GM10847 (cell line): Measurements from ENCODE around the gene ZSCAN25.

Experiments
- POLR2A ChIP-seq: IDR thresholded peaks from 2 replicates; pipeline ENCODE4 v1.6.1; 2011; ENCODE audit not compliant: insufficient read length; ENCODE audit errors: extremely low read depth

ZSCAN25 gene

DNA sequence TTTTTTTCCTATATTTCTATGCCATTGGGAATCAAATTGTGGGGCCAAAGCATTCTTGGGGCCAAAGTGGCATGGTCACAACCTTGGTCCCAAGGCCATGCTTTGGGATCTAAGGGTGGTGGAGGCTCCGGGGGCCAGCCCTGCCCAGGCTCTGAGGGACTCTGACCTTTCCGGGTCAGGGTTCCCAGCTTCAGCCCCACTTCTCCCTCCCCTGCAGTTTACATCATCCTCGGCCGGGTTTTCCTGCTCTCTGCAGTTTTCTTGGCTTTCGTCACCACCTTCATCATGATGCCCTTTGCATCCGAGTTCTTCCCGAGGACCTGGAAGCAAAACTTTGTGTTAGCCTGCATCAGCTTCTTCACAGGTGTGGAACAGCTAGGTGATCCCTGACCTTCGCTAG lies 10.2 kb upstream of the ZSCAN25 start:
- TF ChIP-seq POLR2A: no peak

DNA sequence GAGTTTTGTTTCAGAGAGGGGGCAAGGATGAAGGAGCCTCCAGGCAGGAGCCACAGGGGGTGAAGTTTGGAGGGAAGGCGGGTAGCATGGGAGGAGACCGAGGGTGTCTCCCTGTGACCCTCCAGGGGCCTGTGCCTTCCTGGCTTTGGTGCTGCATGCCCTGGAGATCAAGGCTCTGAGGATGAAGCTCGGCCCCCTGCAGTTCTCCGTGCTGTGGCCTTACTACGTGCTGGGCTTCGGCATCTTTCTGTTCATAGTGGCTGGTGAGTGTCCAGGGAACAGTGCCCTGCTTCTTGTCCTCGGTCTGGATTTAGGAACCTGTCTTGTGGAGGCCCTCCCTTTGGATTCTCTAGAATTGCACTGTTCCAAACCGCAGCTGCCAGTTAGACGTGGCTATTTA lies 9.2 kb upstream of the ZSCAN25 start:
- TF ChIP-seq POLR2A: no peak

DNA sequence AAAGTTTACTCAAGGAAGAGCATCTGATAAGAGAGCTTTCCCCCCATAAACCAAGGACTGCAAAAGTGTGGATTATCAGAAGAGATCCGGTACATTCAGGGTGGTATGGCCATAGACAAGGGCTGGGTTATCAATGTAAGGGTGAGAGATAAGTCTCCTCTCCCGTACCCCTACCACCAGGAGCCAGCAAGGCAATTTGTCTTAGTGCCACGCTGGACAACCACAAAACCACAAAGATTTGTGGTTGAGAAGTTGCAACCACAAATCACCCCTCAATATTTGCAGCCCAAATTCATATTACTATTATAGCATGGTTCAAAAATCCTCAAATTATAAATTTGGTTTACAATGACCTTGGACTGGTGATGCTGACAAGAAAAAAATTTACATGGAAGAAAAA lies 2.3 kb upstream of the ZSCAN25 start:
- no peak for TF ChIP-seq POLR2A

DNA sequence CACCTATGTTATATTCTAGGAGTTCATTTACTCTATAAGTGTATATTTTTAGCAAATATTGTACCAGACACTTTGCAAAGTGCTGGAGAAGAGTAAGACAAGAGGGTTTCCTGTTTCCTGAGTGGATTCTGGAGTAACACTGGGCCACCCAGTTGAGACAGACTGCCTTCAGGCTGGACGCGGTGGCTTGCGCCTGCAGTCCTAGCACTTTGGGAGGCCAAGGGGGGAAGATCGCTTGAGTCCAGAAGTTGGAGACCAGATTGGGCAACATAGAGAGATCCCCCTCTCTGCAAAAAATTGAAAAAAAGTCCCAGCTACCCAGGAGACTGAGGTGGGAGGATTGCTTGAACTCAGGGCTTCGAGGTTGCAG lies 772 bp upstream of the ZSCAN25 start:
- no peak for TF ChIP-seq POLR2A

DNA sequence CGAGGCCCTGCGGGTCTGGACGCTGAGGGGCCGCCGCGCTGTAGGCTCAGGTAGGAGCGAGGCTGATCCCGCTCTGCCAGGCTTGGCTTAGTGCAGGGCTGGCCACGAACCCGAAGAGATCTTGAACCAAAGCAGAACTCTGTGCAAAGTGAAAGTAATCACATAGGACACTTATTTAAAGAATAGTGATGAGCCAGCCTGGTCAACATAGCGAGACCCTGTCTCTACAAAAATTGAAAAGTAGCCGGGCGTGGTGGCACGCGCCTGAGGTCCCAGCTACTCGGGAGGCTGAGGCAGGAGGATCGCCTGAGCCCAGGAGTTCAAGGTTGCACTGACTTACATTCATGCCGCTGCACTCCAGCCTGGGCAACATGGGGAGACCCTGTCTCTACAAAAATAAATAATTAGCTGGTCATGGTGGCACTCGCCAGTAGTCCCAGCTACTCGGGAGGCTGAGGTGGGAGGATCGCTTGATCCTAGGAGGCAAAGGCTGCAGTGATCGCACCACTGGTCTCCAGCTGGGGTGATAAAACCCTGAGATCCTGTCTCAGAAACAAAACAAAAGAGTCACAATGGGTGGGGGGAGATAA lies 541 bp downstream of the ZSCAN25 start:
- TF ChIP-seq POLR2A: no peak

DNA sequence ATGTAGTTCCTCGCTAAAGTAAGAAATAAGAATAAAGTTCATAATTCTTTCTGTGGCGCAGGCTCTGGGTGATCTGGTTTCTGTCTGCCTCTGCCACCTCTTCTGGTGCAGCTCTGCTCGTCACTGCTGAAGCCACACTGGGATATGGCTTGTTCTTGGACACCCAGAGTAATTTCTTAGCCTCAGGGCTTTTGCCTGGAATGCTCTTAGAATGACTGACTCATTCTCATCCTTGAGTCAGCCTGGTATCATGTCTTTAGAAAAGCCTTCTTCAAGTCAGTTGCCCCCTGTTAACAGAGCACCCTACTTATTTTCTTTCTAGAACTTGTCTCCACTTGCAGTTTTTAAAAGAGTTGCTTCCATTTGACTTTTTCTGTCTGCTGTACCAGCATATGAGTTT lies 2.0 kb downstream of the ZSCAN25 start:
- TF ChIP-seq POLR2A: no peak

DNA sequence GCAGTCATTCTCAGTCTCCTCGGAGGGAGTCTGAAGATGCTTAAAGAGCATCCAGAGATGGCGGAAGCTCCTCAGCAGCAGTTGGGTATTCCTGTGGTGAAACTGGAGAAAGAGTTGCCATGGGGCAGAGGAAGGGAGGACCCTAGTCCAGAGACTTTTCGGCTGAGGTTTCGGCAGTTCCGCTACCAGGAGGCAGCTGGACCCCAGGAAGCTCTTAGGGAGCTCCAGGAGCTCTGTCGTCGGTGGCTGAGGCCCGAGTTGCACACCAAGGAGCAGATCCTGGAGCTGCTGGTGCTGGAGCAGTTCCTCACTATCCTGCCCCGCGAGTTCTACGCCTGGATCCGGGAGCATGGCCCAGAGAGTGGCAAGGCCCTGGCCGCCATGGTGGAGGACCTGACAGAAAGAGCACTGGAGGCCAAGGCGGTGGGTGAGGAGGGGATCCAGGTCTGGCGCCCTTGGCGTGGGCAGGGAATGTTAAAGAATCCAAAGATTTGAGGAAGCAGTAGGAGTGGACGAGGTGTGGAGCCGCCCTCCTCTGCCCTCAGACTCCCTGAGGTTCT lies 2.9 kb downstream of the ZSCAN25 start:
- no peak for TF ChIP-seq POLR2A

DNA sequence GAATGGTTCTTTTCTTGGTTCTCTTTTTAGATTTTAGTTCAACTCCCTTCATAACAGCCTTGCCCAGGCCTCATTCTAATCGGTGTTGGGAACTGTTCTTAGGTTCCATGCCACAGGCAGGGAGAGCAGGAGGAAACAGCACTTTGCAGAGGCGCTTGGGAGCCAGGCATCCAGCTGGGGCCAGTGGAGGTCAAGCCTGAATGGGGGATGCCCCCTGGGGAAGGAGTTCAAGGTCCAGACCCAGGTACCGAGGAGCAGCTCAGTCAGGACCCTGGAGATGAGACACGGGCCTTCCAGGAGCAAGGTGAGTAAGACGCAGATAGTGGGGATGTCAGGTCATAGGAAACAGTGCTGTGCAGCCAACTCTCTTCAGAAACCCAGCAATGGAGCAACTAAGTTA lies 4.5 kb downstream of the ZSCAN25 start:
- TF ChIP-seq POLR2A: no peak

DNA sequence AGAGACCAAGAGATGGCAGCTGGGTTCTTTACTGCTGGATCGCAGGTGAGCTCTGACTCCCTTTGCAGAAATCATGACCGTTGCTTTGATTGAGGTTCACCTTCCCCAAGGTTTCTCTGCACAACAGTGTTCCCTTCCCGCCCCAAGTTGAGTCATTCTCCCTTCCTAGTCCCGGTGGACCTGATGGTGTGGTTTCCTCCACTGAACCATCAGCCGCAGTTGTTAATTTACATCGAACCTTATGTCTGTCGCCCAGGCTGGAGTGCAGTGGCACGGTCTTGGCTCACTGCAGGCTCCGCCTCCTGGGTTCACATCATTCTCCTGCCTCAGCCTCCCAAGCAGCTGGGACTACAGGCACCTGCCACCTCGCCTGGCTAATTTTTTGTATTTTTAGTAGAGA lies 5.8 kb downstream of the ZSCAN25 start:
- TF ChIP-seq POLR2A: no peak

DNA sequence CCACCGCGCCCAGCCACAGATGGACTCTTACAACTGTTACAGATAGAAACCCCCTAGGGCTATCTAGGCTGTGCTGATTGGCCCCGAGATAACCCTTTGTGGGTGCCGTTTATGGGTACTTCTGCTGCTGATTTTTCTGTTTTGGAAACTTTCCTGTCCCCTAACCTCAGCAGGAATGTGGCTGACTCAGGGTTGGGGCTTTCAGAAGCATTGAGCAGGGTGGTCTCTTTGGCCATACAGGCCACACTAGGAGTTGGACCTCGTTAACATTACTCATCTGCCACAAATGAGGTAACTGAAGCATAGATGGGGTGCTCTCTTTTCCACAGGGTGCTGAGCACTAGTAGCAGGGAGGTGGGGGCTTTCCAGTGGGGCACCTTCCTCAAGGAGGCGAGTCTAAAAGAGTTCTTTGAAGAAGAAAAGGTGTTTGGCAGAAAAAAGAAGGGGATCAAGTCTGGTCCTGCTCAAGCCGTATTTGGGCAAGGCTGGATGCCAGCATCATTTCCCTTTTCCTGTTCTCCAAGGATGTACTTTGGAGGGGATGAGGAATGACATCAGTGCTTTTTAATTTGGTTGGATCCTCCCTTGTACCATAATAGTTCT lies 6.4 kb downstream of the ZSCAN25 start:
- no peak for TF ChIP-seq POLR2A

DNA sequence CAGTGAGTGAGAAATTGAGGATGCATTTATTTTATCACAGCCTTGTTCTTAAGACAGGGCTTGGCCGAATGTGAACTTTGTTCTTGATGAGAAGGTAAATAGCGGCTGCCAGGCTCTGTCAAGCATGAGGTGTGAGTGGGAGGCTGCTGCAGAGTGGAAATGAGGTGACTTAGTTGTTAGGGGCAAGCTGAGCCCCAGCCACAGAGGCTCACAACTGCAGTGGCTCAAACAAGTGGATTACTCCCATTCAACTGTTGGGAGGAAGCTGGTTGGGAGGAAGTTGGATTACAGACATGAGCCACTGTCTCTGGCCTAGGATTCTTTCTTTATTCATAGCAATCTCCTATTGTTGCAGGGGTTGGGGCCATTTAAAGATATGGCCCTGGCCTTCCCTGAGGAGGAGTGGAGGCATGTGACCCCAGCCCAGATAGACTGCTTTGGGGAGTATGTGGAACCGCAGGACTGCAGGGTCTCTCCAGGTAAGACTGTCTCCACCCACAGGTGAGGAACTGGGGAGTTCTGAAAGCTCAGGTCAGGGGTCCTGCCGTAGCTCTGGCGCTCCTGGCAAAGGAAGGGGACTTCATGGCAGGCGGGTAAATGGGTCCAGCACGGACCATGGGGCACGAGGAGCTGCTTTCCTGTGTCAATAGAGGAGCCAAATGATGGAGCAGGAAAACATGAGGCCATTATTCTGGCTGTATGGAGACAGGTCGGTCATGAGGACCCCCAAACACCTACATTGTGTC lies 7.1 kb downstream of the ZSCAN25 start:
- TF ChIP-seq POLR2A: no peak

DNA sequence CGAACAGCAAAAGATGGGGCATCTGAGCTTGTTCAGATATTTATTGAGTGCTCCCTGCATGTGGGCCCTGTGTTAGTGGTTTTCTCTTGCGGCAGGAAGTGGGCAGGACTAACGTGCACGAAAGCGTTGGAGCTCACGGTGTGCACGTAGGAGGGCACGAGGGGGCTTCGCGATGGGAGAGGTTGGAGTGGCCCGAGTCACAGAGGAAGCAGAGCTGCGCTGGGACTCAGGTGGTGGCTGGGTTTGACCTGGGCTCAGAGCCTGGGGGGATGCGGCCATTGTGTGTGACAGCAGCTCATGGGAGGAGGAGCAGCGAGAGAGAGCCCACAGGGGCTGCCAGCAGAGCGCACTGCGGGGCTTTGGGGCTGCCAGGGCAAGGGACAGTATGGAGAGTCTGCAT lies 7.7 kb downstream of the ZSCAN25 start:
- no peak for TF ChIP-seq POLR2A

DNA sequence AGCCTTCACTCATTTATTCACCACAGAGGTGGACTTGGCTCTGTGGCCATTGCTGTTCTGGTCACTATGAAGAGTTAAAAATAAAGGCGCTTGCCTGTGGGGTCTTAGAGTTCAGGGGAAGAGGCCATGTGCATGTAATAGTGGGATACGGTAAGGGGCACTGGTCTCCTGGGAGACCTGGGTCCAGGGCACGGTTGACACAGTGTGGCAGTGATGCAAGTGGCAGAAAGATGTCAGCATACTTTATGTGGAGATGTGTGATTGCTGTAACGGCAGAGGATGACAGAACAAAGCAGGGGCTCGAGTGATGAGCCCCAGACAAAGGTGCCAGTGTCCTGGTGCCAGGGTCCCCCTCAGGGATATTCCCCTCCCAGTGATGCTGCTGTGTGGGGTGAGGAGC lies 8.6 kb downstream of the ZSCAN25 start:
- no peak for TF ChIP-seq POLR2A

DNA sequence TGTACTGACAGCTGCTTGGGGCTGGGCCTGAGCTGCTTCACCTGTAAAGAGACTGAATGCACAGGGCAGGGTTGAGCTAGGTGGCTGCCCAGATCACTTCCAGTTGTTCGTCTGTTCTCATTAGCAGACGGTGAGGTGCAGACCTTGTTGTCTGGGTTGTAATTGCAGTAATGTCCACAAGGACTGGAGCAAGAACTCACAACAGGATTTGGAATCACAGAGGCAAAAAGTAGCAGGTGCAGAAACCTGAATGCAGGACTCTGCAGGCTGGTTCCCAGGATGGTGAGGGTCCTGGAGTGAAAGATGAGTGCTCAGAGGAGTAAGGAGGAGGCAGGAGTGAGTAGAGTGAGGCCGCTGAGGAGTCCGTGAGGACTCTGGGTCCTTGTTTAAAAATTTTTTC lies 9.2 kb downstream of the ZSCAN25 start:
- no peak for TF ChIP-seq POLR2A

DNA sequence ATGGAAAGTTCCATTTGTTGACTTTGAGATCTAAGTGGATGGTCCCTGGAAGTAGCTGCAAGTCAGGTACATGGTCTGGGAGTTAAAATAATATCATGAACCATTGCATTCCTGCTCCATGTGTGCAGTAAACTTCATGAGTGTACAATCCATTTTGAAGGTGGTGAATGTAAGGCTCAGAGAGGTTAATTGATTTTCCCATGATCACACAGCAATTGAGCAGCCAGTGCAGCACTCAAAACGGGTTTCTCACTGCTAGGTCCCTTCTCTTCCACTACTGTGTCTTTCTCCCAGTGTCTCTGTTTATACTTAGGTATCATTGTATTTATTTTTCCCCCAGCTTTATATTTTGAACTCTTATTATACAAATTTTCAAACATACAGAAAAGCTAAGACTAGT lies 9.9 kb downstream of the ZSCAN25 start:
- TF ChIP-seq POLR2A: no peak

DNA sequence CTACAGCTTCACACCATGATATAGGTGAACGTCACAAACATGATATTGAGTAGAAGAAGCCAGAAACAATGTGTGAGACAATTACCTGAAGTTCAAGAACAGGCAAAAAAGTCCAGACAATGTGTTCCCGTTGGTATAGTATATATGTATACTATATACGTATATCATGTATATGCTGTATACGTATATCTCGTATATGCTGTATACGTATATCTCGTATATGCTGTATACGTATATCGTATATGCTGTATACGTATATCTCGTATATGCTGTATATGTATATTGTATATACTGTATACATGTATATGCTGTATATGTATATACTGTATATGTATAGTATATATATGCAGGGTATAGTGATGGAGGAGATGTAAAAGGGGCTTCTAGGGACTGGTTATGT lies 10.8 kb downstream of the ZSCAN25 start:
- no peak for TF ChIP-seq POLR2A
